IPS DF 4.7 (cell line): ENCODE measurements around the gene FUOM.

ENCODE experiments used
- DNase-seq: peaks from one replicate; pipeline ENCODE4 v3.0.0-alpha.2; 2013; ENCODE audit warnings: low spot score; ENCODE audit errors: extremely low read depth

The FUOM gene

GRCh38 chr10:133351408-133352318 is 6.2 kb downstream of the FUOM start:
- no peak for DNase-seq

DNA sequence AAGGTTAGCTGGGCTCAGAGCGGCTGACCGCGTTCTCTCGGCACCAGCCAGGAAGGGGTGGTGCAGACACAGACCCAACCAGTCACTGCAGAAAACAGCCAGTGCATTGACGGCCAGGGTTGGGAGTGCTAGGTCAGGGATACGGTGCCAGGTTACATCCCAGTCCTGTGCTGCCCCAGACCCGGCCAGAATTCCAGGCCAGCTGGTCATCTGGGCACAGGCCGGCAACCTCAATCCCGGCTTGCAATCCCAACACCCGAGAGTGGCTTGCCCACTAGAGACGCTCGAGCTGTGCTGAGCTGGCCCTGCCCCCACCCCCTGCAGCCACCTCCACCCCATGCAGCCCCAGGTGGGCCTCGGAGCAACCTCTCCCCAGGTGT is 6.9 kb downstream of the FUOM start:
- DNase-seq: no peak

DNA sequence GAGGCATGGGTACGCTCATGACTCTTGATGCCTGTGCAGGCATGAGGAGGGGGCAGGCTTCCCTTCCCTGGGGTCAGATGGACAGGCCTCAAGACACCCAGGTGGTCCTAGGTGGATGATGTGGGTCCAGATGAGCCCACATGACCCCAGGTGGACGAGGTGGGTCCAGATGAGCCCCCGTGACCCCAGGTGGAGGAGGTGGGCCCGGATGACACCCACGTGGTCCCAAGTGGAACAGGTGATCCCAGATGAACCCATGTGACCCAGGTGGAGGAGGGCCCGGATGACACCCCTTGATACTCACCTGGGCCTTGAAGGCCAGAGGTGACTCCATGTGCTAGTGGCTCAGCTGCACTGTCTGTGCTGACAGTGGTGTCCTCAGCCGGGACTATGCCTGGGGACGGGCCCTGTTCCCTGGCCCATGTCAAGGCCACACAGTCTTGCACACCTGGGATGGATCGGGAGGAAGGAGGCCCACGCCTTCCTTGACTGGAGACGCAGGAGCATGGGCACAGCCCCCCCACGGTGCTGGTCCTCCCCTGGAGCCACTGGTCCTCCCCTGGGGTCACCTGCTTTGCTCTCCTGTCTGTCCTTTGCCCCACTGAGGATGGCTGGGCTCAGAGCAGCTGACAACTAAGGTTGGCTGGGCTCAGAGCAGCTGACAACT is 7.4 kb downstream of the FUOM start:
- no peak for DNase-seq

GRCh38 chr10:133349577-133350011 is 8.2 kb downstream of the FUOM start:
- no peak for DNase-seq

DNA sequence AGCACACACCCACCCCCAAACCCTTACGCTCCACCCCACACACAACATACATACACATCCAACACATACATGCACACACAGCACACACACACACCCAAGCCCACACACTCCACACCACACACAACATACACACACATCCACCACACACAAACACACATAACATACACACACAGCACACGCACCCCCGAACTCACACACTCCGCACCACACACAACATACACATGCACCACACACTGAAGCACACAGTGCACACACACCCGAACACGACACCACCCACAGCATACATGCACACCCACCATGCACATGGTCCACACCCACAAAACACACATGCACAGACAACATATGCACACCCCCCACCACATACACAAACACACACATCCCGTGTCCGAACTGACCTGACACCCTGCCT is 8.7 kb downstream of the FUOM start:
- DNase-seq: no peak

GRCh38 chr10:133347710-133348517 is 9.9 kb downstream of the FUOM start:
- no peak for DNase-seq

GRCh38 chr10:133346413-133346812 is 11.4 kb downstream of the FUOM start:
- DNase-seq: no peak

GRCh38 chr10:133344236-133344635 is 13.6 kb downstream of the FUOM start:
- DNase-seq: no peak

DNA sequence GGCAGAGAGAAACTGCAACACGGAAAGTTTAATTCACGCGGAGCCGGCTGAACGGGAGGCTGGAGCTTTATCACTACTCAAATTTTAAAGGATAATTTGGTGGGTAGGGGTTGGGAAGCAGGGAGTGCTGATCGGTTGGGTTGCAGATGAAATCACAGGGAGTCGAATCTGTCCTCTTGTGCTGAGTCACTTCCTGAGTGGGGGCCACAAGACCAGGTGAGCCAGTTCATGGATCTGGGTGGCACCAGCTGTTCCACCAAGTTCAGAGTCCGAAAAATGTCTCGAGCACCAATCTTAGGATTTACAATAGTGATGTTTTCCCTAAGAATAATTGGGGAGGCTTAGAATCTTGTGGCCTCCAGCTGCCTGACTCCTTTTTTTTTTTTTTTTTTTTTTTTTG is 14.3 kb downstream of the FUOM start:
- no peak for DNase-seq

DNA sequence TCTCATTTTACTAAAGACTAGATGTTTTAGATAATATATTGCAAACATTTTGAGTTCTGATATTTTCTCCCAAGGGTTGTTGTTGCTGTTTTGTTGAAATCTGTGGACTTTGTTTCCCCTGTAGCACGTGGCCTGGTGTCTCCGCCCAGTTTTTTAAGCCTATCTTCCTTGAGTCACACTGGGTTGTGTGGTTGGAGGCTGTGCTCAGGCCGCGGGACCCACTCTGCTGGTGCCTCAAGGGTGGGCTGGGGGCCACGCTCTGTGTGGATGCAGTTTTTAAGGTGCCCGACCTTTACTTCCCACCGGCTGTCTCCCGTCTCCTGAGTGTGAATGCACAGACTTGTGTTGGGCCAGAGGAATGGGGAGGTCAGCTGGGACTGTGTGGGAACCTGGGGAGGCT is 14.9 kb downstream of the FUOM start:
- DNase-seq: no peak

DNA sequence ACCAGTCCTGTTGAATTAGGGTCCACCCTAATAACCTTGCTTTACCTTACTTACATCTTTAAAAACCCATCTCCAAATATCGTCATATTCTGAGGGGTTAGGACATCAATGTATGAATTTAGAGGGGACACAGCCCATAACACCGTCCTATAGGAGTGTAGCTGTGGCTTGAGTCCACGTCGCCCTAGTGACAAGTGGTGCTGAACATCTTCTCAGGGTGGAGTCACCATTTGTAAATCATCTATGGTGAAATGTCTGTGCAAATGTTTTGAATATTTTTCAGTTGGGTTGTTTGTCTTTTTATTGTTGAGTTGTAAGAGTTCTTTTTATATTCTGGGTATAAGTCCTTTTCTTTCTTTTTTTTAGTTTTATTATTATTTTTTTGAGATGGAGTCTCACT is 15.8 kb downstream of the FUOM start:
- no peak for DNase-seq

DNA sequence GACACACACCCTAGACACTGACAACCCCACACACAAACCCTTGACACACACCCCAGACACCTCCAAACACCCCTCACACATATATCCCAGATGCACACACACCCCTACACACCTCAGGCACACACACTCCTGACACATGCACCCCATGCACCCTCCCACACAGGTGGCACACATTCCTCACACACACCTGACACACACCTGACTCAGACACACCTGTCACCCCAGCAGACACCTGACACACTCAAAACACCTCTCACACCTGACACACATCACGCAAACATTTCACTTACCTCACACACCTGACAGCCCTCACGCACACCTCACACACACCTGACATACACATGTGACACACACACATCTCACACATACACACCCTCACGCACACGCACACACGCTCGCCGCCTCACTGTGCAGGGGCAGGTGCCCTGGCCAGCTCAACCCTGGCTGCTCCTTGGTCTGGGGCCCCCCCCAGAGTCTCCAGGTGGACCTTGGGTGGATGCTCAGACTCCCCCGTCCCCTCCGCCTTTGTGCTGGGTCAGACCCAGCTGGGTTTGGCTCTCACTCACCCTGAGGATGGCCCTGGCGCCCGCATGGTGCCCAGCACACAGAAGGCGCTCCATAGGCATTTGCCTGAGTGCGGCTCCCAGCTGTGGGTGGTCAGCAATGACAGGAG is 18.0 kb downstream of the FUOM start:
- no peak for DNase-seq

GRCh38 chr10:133338080-133339071 is 19.4 kb downstream of the FUOM start:
- no peak for DNase-seq

GRCh38 chr10:133337370-133337725 is 20.5 kb downstream of the FUOM start:
- DNase-seq: no peak

GRCh38 chr10:133336577-133337369 is 21.0 kb downstream of the FUOM start, which contains the start of gene CALY:
TSS of gene CALY (minus strand) at chr10:133336896. CDS start at chr10:133328989, 7,907 bp downstream.
- DNase-seq: no peak

GRCh38 chr10:133336118-133336576 is 21.7 kb downstream of the FUOM start:
- no peak for DNase-seq

- no peak for DNase-seq
Observed at GRCh38 chr10:133335246-133336117, 22.3 kb downstream of the FUOM start.
